Measurements from ENCODE around the gene FARS2.

- TF ChIP-seq, protein P1, sequence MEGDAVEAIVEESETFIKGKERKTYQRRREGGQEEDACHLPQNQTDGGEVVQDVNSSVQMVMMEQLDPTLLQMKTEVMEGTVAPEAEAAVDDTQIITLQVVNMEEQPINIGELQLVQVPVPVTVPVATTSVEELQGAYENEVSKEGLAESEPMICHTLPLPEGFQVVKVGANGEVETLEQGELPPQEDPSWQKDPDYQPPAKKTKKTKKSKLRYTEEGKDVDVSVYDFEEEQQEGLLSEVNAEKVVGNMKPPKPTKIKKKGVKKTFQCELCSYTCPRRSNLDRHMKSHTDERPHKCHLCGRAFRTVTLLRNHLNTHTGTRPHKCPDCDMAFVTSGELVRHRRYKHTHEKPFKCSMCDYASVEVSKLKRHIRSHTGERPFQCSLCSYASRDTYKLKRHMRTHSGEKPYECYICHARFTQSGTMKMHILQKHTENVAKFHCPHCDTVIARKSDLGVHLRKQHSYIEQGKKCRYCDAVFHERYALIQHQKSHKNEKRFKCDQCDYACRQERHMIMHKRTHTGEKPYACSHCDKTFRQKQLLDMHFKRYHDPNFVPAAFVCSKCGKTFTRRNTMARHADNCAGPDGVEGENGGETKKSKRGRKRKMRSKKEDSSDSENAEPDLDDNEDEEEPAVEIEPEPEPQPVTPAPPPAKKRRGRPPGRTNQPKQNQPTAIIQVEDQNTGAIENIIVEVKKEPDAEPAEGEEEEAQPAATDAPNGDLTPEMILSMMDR (IDR thresholded peaks at IDR 0.05): no peak
- TF ChIP-seq POLR2A (IDR thresholded peaks at IDR 0.05): no peak
Measured at GRCh38 chr6:5772408-5773120, 511.3 kb downstream of the FARS2 start.
